HG02938 (cell line): Measurements from ENCODE around the gene FGF5.

Source experiments
- ATAC-seq: cut with Tn5 transposase; IDR thresholded peaks from one replicate; pipeline ENCODE4 v1.9.1; 2021; ENCODE audit warnings: mild to moderate bottlenecking, moderate library complexity; ENCODE audit not compliant: unreplicated experiment

Gene FGF5

DNA sequence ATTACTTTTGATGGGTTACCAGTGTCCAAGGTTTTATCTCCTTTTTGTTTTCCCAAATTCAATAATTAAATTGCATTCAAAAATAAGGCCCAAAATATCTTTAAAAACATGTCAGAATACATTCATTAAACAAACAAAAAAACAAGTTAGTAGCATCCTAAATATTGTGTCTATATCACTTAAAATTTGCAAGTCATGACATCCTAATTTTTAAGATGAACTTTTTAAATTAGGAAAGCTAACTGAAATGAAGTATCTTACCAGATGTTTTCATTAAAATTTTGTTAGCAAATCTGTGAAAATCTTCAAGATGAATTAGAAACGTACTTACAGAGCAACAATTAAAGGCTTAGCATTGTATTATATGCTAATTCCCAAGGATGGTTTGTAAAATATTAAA lies 68.1 kb downstream of the FGF5 start:
- ATAC-seq: no peak

DNA sequence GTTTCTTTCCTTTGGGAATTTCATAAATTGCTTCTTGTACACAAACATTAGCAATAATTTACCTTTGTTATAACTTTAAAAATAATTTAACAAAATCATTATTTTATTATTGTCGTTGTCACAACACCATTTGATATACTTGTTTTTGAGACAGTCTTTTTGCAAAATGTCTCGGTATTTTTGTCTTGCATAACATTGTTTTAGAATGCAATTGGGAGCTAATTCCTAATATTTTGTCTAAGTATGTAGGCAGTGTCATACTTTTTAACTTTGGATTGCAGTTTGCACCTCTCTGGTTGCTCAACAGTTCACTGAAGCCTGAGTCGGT lies 68.7 kb downstream of the FGF5 start:
- no peak for ATAC-seq

- peak; percentile 97 for ATAC-seq
These were observed 69.3 kb downstream of the FGF5 start, which contains the start of gene CFAP299 for GRCh38 chr4:80335554-80336358. CFAP299 (plus strand) TSS chr4:80335730.

DNA sequence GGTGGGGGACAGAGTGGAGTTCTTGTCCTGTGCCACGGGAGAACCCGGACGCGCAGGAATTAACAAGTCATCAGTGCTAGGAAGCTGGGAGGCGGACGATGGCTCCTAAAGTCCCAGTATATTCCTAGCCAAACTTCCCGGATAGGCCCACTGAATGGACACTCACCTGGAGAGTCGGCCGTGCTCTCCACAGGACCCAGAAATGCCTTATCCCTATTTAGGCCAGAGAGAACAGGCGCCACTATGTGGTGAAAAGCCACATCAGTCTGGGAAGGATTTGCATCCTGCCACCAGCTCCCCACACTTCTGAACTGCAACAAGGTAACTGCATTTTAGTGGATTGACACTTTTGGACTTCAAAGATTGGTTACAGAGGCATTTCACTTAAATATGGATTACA lies 70.1 kb downstream of the FGF5 start:
- no peak for ATAC-seq

DNA sequence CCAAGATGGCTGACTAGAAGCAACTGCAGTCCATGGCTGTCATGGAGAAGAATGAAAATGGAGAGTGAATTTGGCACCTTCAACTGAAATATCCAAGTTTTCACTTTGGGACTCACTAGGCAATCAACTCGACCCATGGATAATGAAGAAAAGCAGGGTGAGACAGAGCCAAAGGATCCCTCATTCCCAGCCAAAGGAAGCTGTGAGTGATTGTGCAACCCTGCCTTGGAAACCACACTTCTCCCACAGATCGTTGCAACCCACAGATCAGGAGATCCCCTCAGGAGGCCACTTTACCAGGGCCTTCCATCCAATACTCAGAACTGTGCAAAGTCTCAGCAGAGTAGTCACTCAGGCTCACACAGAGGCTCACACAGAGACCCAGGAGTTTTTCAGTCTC lies 73.6 kb downstream of the FGF5 start:
- ATAC-seq: no peak
